Bronchial epithelial cell (primary cell): ENCODE data around the gene FADS2. TPM values are rescaled to one million over a fixed set of nuclear protein-coding genes. Genes with fewer than 3 reads are reported as not detected.

Experiments used
- DNase-seq: peaks from one replicate; pipeline ENCODE4 v3.0.0-alpha.2; 2010; ENCODE audit warnings: low read depth
- FAIRE-seq: peaks from 2 replicates; lab custom pipeline; 2011; peaks lifted over from hg19 to GRCh38; lab: Jason Lieb, UNC
- H3K27me3 ChIP-seq: 2 replicates; pipeline ENCODE4 v1.5.1; 2011; ENCODE audit warnings: low read length; ENCODE audit not compliant: control insufficient read depth, insufficient read depth
- H3K36me3 ChIP-seq: 2 replicates; pipeline ENCODE4 v1.5.1; 2011; ENCODE audit warnings: low read length; ENCODE audit not compliant: control insufficient read depth, insufficient read depth
- H3K4me3 ChIP-seq: 2 replicates; pipeline ENCODE4 v1.5.1; 2011; ENCODE audit warnings: mild to moderate bottlenecking, low read depth, low read length, control low read depth
- total RNA-seq: library from RNA; depleted of rRNA; stranded (reverse); fragments of >200 nt; gene quantifications from 2 replicates; pipeline ENCODE4 v1.2.1, GENCODE V29; 2014
- TF ChIP-seq, protein P1 (sequence below): IDR thresholded peaks from 2 replicates; pipeline ENCODE4 v1.5.1; 2011; ENCODE audit warnings: mild to moderate bottlenecking, moderate library complexity, low read length, control low read depth, inconsistent platforms; ENCODE audit not compliant: insufficient read depth, severe bottlenecking

Gene FADS2
- total RNA-seq, 1 donor from 2014 or later: 34.2 TPM

DNA sequence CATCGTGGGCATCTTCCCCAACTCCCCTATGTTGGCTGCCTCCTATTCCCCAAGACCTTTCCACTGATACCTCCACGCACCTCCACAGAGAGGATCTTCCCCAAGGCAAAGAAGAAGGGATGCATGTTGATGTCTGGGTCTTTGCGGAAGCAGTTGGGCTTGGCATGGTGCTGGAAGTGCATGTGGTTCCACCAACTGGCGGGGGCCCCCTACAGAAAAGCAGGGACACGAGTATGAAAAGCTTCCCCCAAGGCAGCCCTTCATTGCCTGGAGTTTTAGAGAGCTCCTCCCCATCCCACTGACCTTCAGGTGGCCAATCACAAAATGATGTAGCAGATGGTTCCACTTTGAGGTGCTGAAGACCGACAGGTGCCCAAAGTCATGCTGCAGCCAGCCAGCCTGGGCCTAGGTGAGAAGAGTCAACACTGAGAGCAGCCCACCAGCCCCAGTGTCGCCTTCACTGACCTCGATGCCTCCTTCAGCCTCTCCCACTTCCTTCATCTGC lies 17.4 kb upstream of the FADS2 start:
- H3K36me3 ChIP-seq: peaks cover 8% of the 10 kb centered on the region
- no peak overlapping the region for H3K4me3 ChIP-seq
- DNase-seq (no peak), FAIRE-seq (no peak)
- H3K27me3 ChIP-seq: no peaks in the 10 kb centered on the region
- TF ChIP-seq, protein P1, sequence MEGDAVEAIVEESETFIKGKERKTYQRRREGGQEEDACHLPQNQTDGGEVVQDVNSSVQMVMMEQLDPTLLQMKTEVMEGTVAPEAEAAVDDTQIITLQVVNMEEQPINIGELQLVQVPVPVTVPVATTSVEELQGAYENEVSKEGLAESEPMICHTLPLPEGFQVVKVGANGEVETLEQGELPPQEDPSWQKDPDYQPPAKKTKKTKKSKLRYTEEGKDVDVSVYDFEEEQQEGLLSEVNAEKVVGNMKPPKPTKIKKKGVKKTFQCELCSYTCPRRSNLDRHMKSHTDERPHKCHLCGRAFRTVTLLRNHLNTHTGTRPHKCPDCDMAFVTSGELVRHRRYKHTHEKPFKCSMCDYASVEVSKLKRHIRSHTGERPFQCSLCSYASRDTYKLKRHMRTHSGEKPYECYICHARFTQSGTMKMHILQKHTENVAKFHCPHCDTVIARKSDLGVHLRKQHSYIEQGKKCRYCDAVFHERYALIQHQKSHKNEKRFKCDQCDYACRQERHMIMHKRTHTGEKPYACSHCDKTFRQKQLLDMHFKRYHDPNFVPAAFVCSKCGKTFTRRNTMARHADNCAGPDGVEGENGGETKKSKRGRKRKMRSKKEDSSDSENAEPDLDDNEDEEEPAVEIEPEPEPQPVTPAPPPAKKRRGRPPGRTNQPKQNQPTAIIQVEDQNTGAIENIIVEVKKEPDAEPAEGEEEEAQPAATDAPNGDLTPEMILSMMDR: no peak

DNA sequence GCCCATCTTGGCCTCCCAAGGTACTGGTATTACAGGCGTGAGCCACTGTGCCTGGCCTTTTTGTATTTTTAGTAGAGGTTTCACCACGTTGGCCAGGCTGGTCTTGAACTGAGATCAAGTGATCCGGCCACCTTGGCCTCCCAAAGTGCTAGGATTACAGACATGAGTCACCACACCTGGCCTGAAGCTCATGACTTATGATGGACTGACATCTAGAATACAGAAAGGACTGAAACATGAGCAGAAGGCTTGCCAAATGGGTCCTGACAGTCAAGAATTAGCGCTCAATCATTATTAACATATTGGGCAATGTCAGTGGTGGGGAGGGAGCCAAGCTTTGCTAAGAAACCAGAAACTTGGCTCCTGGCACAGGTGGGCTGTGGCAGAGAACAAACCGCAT lies 16.3 kb upstream of the FADS2 start:
- Histone ChIP-seq H3K27me3 (no peaks in the 10 kb centered on the region), H3K36me3 (peaks cover 5% of the 10 kb centered on the region), H3K4me3 (no peak overlapping the region)
- DNase-seq: no peak
- TF ChIP-seq, protein P1: no peak
- no peak for FAIRE-seq

DNA sequence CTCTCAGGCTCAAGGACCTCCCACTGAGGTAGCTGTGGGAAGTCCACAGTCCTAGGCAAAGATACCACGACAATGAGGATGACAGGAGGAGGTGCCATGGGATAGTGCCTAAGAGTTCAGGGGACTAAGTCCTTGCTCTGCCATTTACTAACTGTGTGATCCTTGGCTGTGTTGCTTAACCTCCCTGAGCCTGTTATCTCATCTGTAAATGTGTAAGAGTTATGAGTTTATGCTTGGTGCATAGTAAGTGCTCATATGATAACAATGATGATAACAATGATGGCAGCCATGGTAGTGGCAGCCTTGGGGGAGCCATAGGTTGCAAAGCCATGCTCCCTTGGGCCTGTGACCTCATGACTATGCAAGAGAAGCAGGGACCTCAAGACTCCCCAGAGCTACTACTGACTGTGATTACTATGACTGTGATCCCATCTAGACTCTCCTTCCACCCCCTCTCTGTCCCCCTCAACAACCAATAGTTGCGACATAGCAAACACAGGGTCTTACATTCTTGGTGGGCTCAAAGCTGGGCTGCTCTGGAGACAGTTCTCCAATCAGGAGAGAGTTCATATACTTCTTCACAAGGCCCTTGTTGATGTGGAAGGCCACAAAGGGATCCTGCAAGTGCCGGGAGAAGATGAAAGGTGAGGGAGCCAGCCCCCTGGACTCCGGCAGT lies 15.2 kb upstream of the FADS2 start:
- peaks cover 5% of the 10 kb centered on the region for H3K36me3 ChIP-seq
- no peaks in the 10 kb centered on the region for H3K27me3 ChIP-seq
- no peak for DNase-seq
- TF ChIP-seq, protein P1: no peak
- no peak for FAIRE-seq
- H3K4me3 ChIP-seq: no peak overlapping the region

GRCh38 chr11:61814247-61814957 lies 13.7 kb upstream of the FADS2 start:
- DNase-seq (peak; percentile 40), FAIRE-seq (no peak)
- Histone ChIP-seq H3K4me3 (peak overlapping the region; percentile 63), H3K27me3 (no peaks in the 10 kb centered on the region), H3K36me3 (peaks cover 5% of the 10 kb centered on the region)
- TF ChIP-seq, protein P1: no peak

GRCh38 chr11:61814958-61815789 lies 12.9 kb upstream of the FADS2 start:
- TF ChIP-seq, protein P1: no peak
- Histone ChIP-seq H3K27me3 (no peaks in the 10 kb centered on the region), H3K4me3 (peak overlapping the region; percentile 63), H3K36me3 (peaks cover 3% of the 10 kb centered on the region)
- FAIRE-seq (no peak), DNase-seq (peak; percentile 75)
